ENCODE results near the gene ERGIC3. TPM values are rescaled to one million over a fixed set of nuclear protein-coding genes. Genes with fewer than 3 reads are reported as not detected.

ERGIC3 gene
- total RNA-seq, 1 donor from 2014 or later = 233 TPM

GRCh38 chr20:35518955-35519354, 22.9 kb upstream of the ERGIC3 start:
- no peak overlapping the region for H3K4me3 Mint-ChIP-seq (ENCODE audit: unreplicated experiment)
- H3K4me1 Mint-ChIP-seq (ENCODE audit: low read depth, unreplicated experiment) = no peaks in the 10 kb centered on the region
- peaks cover 1% of the 10 kb centered on the region for H3K27me3 Mint-ChIP-seq (ENCODE audit: unreplicated experiment)
- H3K36me3 Mint-ChIP-seq (ENCODE audit: unreplicated experiment) = no peaks in the 10 kb centered on the region
- no peak overlapping the region for H3K27ac Mint-ChIP-seq (ENCODE audit: unreplicated experiment)
- TF ChIP-seq CTCF (IDR thresholded peaks at IDR 0.05; ENCODE audit: partially characterized antibody, unreplicated experiment) = no peak
- DNase-seq = no peak
- peaks cover 5% of the 10 kb centered on the region for H3K9me3 Mint-ChIP-seq (ENCODE audit: unreplicated experiment)

GRCh38 chr20:35523298-35523888, 18.5 kb upstream of the ERGIC3 start:
- H3K9me3 Mint-ChIP-seq (ENCODE audit: unreplicated experiment) = peaks cover 4% of the 10 kb centered on the region
- H3K4me1 Mint-ChIP-seq (ENCODE audit: low read depth, unreplicated experiment) = peaks cover 6% of the 10 kb centered on the region
- H3K4me3 Mint-ChIP-seq (ENCODE audit: unreplicated experiment) = no peak overlapping the region
- H3K27me3 Mint-ChIP-seq (ENCODE audit: unreplicated experiment) = no peaks in the 10 kb centered on the region
- H3K36me3 Mint-ChIP-seq (ENCODE audit: unreplicated experiment) = no peaks in the 10 kb centered on the region
- DNase-seq = peak; percentile 41
- H3K27ac Mint-ChIP-seq (ENCODE audit: unreplicated experiment) = no peak overlapping the region
- TF ChIP-seq CTCF (IDR thresholded peaks at IDR 0.05; ENCODE audit: partially characterized antibody, unreplicated experiment) = peak; percentile 66

GRCh38 chr20:35525639-35526038, 16.2 kb upstream of the ERGIC3 start:
- no peaks in the 10 kb centered on the region for H3K27me3 Mint-ChIP-seq (ENCODE audit: unreplicated experiment)
- no peak overlapping the region for H3K4me3 Mint-ChIP-seq (ENCODE audit: unreplicated experiment)
- TF ChIP-seq CTCF (IDR thresholded peaks at IDR 0.05; ENCODE audit: partially characterized antibody, unreplicated experiment) = no peak
- DNase-seq = no peak
- H3K9me3 Mint-ChIP-seq (ENCODE audit: unreplicated experiment) = peaks cover 4% of the 10 kb centered on the region
- no peak overlapping the region for H3K27ac Mint-ChIP-seq (ENCODE audit: unreplicated experiment)
- H3K36me3 Mint-ChIP-seq (ENCODE audit: unreplicated experiment) = no peaks in the 10 kb centered on the region
- peaks cover 6% of the 10 kb centered on the region for H3K4me1 Mint-ChIP-seq (ENCODE audit: low read depth, unreplicated experiment)

- no peak overlapping the region for H3K27ac Mint-ChIP-seq (ENCODE audit: unreplicated experiment)
- H3K27me3 Mint-ChIP-seq (ENCODE audit: unreplicated experiment) = no peaks in the 10 kb centered on the region
- no peak for TF ChIP-seq CTCF (IDR thresholded peaks at IDR 0.05; ENCODE audit: partially characterized antibody, unreplicated experiment)
- H3K36me3 Mint-ChIP-seq (ENCODE audit: unreplicated experiment) = no peaks in the 10 kb centered on the region
- H3K9me3 Mint-ChIP-seq (ENCODE audit: unreplicated experiment) = peaks cover 2% of the 10 kb centered on the region
- peaks cover 6% of the 10 kb centered on the region for H3K4me1 Mint-ChIP-seq (ENCODE audit: low read depth, unreplicated experiment)
- no peak for DNase-seq
- H3K4me3 Mint-ChIP-seq (ENCODE audit: unreplicated experiment) = no peak overlapping the region
Measured at GRCh38 chr20:35527122-35527769, 14.6 kb upstream of the ERGIC3 start.

GRCh38 chr20:35529552-35529951, 12.3 kb upstream of the ERGIC3 start, which contains the start of gene C20orf173:
TSS of gene C20orf173 (minus strand) at chr20:35529652. CDS start at chr20:35529373, 279 bp downstream.
- Mint-ChIP-seq H3K36me3 (ENCODE audit: unreplicated experiment) (no peaks in the 10 kb centered on the region), H3K27me3 (ENCODE audit: unreplicated experiment) (no peaks in the 10 kb centered on the region), H3K27ac (ENCODE audit: unreplicated experiment) (no peak within 1 kb of the TSS), H3K4me1 (ENCODE audit: low read depth, unreplicated experiment) (peaks cover 6% of the 10 kb centered on the region), H3K9me3 (ENCODE audit: unreplicated experiment) (peaks cover 2% of the 10 kb centered on the region), H3K4me3 (ENCODE audit: unreplicated experiment) (no peak within 1 kb of the TSS)
- TF ChIP-seq CTCF (IDR thresholded peaks at IDR 0.05; ENCODE audit: partially characterized antibody, unreplicated experiment) = no peak
- DNase-seq = no peak
